Epithelial cell of proximal tubule (primary cell): ENCODE measurements around the gene TTC21A. TPM values are rescaled to one million over a fixed set of nuclear protein-coding genes. Genes with fewer than 3 reads are reported as not detected.

Experiments
- DNase-seq: peaks from one replicate; pipeline ENCODE4 v3.0.0-alpha.2; 2011; ENCODE audit warnings: low read depth
- H3K4me3 ChIP-seq: 2 replicates; pipeline ENCODE4 v1.5.1; 2011; ENCODE audit warnings: low read depth, mild to moderate bottlenecking, low read length
- CTCF ChIP-seq: conservative IDR thresholded peaks from 2 replicates; pipeline ENCODE4 v1.5.1; 2012; ENCODE audit warnings: low read depth, mild to moderate bottlenecking, low read length
- total RNA-seq: library from RNA; depleted of rRNA; stranded (reverse); fragments of >200 nt; gene quantifications from 2 replicates; pipeline ENCODE4 v1.2.3, GENCODE V29; 2015

TTC21A gene
- total RNA-seq, 1 donor from 2014 or later, result 0.86 TPM

- DNase-seq, result no peak
- H3K4me3 ChIP-seq, result no peak overlapping the region
- no peak for TF ChIP-seq CTCF
Observed at GRCh38 chr3:39130693-39131265, 23.3 kb downstream of the TTC21A start.

- no peak for DNase-seq
- TF ChIP-seq CTCF, result no peak
- H3K4me3 ChIP-seq, result no peak overlapping the region
Observed at GRCh38 chr3:39132096-39133092, 24.9 kb downstream of the TTC21A start.

- H3K4me3 ChIP-seq, result no peak overlapping the region
- DNase-seq, result no peak
- TF ChIP-seq CTCF, result no peak
Observed at GRCh38 chr3:39133093-39133490, 25.6 kb downstream of the TTC21A start.

GRCh38 chr3:39133822-39134221 is 26.3 kb downstream of the TTC21A start:
- DNase-seq, result no peak
- H3K4me3 ChIP-seq, result no peak overlapping the region
- TF ChIP-seq CTCF, result no peak

- DNase-seq, result no peak
- no peak overlapping the region for H3K4me3 ChIP-seq
- TF ChIP-seq CTCF, result no peak
Observed at GRCh38 chr3:39134305-39134704, 26.8 kb downstream of the TTC21A start.

GRCh38 chr3:39135170-39135805 is 27.8 kb downstream of the TTC21A start:
- no peak for TF ChIP-seq CTCF

More at GRCh38 chr3:39135170-39135805, 27.8 kb downstream of the TTC21A start:
- no peak overlapping the region for H3K4me3 ChIP-seq
- no peak for DNase-seq
